ENCODE results near the gene OXLD1.

- TF ChIP-seq, protein P1, sequence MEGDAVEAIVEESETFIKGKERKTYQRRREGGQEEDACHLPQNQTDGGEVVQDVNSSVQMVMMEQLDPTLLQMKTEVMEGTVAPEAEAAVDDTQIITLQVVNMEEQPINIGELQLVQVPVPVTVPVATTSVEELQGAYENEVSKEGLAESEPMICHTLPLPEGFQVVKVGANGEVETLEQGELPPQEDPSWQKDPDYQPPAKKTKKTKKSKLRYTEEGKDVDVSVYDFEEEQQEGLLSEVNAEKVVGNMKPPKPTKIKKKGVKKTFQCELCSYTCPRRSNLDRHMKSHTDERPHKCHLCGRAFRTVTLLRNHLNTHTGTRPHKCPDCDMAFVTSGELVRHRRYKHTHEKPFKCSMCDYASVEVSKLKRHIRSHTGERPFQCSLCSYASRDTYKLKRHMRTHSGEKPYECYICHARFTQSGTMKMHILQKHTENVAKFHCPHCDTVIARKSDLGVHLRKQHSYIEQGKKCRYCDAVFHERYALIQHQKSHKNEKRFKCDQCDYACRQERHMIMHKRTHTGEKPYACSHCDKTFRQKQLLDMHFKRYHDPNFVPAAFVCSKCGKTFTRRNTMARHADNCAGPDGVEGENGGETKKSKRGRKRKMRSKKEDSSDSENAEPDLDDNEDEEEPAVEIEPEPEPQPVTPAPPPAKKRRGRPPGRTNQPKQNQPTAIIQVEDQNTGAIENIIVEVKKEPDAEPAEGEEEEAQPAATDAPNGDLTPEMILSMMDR (IDR thresholded peaks at IDR 0.05; ENCODE audit: borderline replicate concordance, extremely low read depth, low read length, poor library complexity, severe bottlenecking), result no peak
- no peak for TF ChIP-seq EZH2 (IDR thresholded peaks at IDR 0.05; ENCODE audit: borderline replicate concordance, low read depth, low read length, severe bottlenecking)
These were observed 36.7 kb upstream of the OXLD1 start, which contains the start of gene MRPL12 for GRCh38 chr17:81702934-81703746.

Measured in DND-41 (cell line).